Fibroblast of pulmonary artery (primary cell): Measurements from ENCODE around the gene IRX4.

Experiments
- DNase-seq: peaks from one replicate; pipeline ENCODE4 v3.0.0-alpha.2; 2010; ENCODE audit warnings: low read depth
- H3K4me3 ChIP-seq: replicated peaks from 2 replicates; pipeline ENCODE4 v1.5.1; 2011; ENCODE audit warnings: low read depth, mild to moderate bottlenecking, control low read depth, low read length, moderate library complexity
- CTCF ChIP-seq: IDR thresholded peaks from 2 replicates; pipeline ENCODE4 v1.5.1; 2011; ENCODE audit warnings: mild to moderate bottlenecking, control low read depth, low read length, inconsistent platforms; ENCODE audit errors: missing control alignments

Gene IRX4

GRCh38 chr5:1926471-1927341, 44.0 kb upstream of the IRX4 start:
- no peak overlapping the region for H3K4me3 ChIP-seq
- TF ChIP-seq CTCF: no peak
- no peak for DNase-seq

- no peak for TF ChIP-seq CTCF
- no peak for DNase-seq
- no peak overlapping the region for H3K4me3 ChIP-seq
Observed at GRCh38 chr5:1926071-1926440, 43.3 kb upstream of the IRX4 start.

- H3K4me3 ChIP-seq: no peak overlapping the region
- DNase-seq: no peak
- no peak for TF ChIP-seq CTCF
Observed at GRCh38 chr5:1925111-1926070, 42.7 kb upstream of the IRX4 start.

- TF ChIP-seq CTCF: no peak
- H3K4me3 ChIP-seq: no peak overlapping the region
- no peak for DNase-seq
Observed at GRCh38 chr5:1923766-1924165, 41.0 kb upstream of the IRX4 start.

- H3K4me3 ChIP-seq: no peak overlapping the region
- DNase-seq: no peak
- TF ChIP-seq CTCF: no peak
Observed at GRCh38 chr5:1923341-1923740, 40.6 kb upstream of the IRX4 start.

GRCh38 chr5:1921711-1922110, 39.0 kb upstream of the IRX4 start:
- no peak overlapping the region for H3K4me3 ChIP-seq
- no peak for TF ChIP-seq CTCF
- DNase-seq: no peak
